Measurements from ENCODE around the gene SLC1A6. TPM values are rescaled to one million over a fixed set of nuclear protein-coding genes. Genes with fewer than 3 reads are reported as not detected.

SLC1A6 gene
- total and polyA plus RNA-seq, 2 of the 4 experiments (the other 2 are of a cell fraction), result not detected

DNA sequence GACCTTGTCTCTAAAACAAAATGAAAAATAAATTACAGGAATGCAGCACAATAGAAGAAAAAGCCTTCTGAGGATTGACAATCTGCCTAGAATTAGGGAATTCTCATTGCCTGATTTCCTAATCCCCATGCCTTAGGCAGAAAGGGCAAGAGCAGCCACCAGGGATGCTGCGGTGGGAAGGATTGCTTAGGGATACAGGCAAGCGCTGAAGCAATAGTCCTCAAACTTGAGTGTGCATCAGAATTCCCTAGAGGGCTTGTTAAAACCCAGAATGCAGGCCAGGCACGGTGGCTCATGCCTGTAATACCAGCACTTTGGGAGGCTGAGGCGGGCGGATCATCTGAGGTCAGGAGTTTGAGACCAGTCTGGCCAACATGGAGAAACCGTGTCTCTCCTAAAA lies 39.4 kb downstream of the SLC1A6 start:
- H3K23ac ChIP-seq (ENCODE audit: low read depth, low read length), result no peak overlapping the region
- H3K56ac ChIP-seq (ENCODE audit: extremely low read depth, insufficient read depth, low read length), result no peak overlapping the region
- TF ChIP-seq BHLHE40 (IDR thresholded peaks at IDR 0.05; ENCODE audit: low read depth, low read length) (no peak), RCOR1 (IDR thresholded peaks at IDR 0.05; ENCODE audit: insufficient replicate concordance, low read length) (no peak), FOS (IDR thresholded peaks at IDR 0.05; ENCODE audit: low read depth, low read length) (no peak), POLR2A (IDR thresholded peaks at IDR 0.05; ENCODE audit: low read depth, low read length) (no peak), RFX5 (IDR thresholded peaks at IDR 0.05; ENCODE audit: low read depth, low read length) (no peak), CTCF (conservative IDR thresholded peaks at IDR 0.05; ENCODE audit: low read depth, low read length) (no peak), CEBPB (IDR thresholded peaks at IDR 0.05; ENCODE audit: low read depth, low read length) (no peak), RAD21 (IDR thresholded peaks at IDR 0.05; ENCODE audit: low read length) (no peak), MAZ (IDR thresholded peaks at IDR 0.05; ENCODE audit: borderline replicate concordance, low read depth, low read length) (no peak), MAFK (IDR thresholded peaks at IDR 0.05; ENCODE audit: low read depth, low read length) (no peak), NFE2L2 (IDR thresholded peaks at IDR 0.05; ENCODE audit: low read depth, low read length) (no peak), SMC3 (IDR thresholded peaks at IDR 0.05; ENCODE audit: low read depth, low read length) (no peak), CHD1 (IDR thresholded peaks at IDR 0.05; ENCODE audit: low read depth, low read length) (no peak), MXI1 (IDR thresholded peaks at IDR 0.05; ENCODE audit: borderline replicate concordance, low read depth, low read length) (no peak)
- TF ChIP-seq, protein P1, sequence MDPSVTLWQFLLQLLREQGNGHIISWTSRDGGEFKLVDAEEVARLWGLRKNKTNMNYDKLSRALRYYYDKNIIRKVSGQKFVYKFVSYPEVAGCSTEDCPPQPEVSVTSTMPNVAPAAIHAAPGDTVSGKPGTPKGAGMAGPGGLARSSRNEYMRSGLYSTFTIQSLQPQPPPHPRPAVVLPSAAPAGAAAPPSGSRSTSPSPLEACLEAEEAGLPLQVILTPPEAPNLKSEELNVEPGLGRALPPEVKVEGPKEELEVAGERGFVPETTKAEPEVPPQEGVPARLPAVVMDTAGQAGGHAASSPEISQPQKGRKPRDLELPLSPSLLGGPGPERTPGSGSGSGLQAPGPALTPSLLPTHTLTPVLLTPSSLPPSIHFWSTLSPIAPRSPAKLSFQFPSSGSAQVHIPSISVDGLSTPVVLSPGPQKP (IDR thresholded peaks at IDR 0.05; ENCODE audit: borderline replicate concordance, low read depth, low read length), result no peak
- TF ChIP-seq, protein P2, sequence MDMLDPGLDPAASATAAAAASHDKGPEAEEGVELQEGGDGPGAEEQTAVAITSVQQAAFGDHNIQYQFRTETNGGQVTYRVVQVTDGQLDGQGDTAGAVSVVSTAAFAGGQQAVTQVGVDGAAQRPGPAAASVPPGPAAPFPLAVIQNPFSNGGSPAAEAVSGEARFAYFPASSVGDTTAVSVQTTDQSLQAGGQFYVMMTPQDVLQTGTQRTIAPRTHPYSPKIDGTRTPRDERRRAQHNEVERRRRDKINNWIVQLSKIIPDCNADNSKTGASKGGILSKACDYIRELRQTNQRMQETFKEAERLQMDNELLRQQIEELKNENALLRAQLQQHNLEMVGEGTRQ (IDR thresholded peaks at IDR 0.05; ENCODE audit: low read depth, low read length), result no peak
- H2AFZ ChIP-seq (replicated peaks; ENCODE audit: low read length, poor library complexity), result no peak overlapping the region
- CTCF ChIA-PET, result no interaction called here
- no peak overlapping the region for H2BK5ac ChIP-seq (ENCODE audit: low read depth, low read length, poor library complexity, severe bottlenecking)
- H4K91ac ChIP-seq (ENCODE audit: insufficient read depth, low read depth, low read length), result no peak overlapping the region
- no peaks in the 10 kb centered on the region for H3K9me1 ChIP-seq (ENCODE audit: insufficient read depth, low read length)
- no peaks in the 10 kb centered on the region for H4K20me1 ChIP-seq (ENCODE audit: insufficient read depth, low read length)
- H3K9ac ChIP-seq (ENCODE audit: low read depth, low read length), result no peak overlapping the region
- no peaks in the 10 kb centered on the region for H3K79me1 ChIP-seq (ENCODE audit: low read depth in 1 of 2, low read length in 2 of 2)
- H2AK9ac ChIP-seq (replicated peaks; ENCODE audit: low read depth, low read length, poor library complexity), result no peak overlapping the region
- intact Hi-C loops (cut with micrococcal nuclease) (no loop called here), dilution Hi-C loops (cut with HindIII; ENCODE audit: low sequenced_read_pairs, unreplicated experiment) (no loop called here), in situ Hi-C loops (cut with MboI; ENCODE audit: low sequenced_read_pairs) (no loop called here)
- H4K5ac ChIP-seq (ENCODE audit: low read depth, low read length), result no peak overlapping the region
- no peak overlapping the region for H3K27ac ChIP-seq (ENCODE audit: insufficient read depth, low read length)
- no peak for ATAC-seq (ENCODE audit: low read depth)
- no peaks in the 10 kb centered on the region for H3K27me3 ChIP-seq (ENCODE audit: control insufficient read depth, insufficient read depth, low read length)
- H3K14ac ChIP-seq (replicated peaks; ENCODE audit: low read depth, low read length), result no peak overlapping the region
- WGBS, 2 experiments (ENCODE audit: extremely low coverage in 2 of 2, insufficient read length in 1 of 2), result 57% methylated on average over 2 of the region's 6 CpGs; no CpG with 5 or more reads in 1 of the 2 experiments
- POLR2A ChIA-PET (ENCODE audit: unreplicated experiment), result no interaction called here
- no peak overlapping the region for H2BK120ac ChIP-seq (ENCODE audit: low read depth, low read length)
- no peaks in the 10 kb centered on the region for H3K36me3 ChIP-seq (ENCODE audit: control insufficient read depth, insufficient read depth, low read length)
- no peak for DNase-seq
- H4K8ac ChIP-seq (ENCODE audit: low read depth in 2 of 2, low read length in 2 of 2), result no peak overlapping the region
- H2AK5ac ChIP-seq (ENCODE audit: low read depth, low read length), result no peak overlapping the region
- H3K9me3 ChIP-seq (ENCODE audit: control insufficient read depth, insufficient read depth, low read length), result peaks cover 9% of the 10 kb centered on the region; the same call in 1 of the 2 replicates
- no peak overlapping the region for H2BK20ac ChIP-seq (ENCODE audit: low read depth, low read length)
- H2BK15ac ChIP-seq (ENCODE audit: low read depth, low read length), result no peak overlapping the region
- no peak overlapping the region for H3K4me3 ChIP-seq (ENCODE audit: insufficient read depth, low read depth, low read length)
- no peaks in the 10 kb centered on the region for H3K4me1 ChIP-seq (ENCODE audit: control insufficient read depth, insufficient read depth, low read length)
- BruUV-seq (replicated peaks), result no TSS peak
- no peak overlapping the region for H3K4ac ChIP-seq (ENCODE audit: low read depth, low read length)
- no peak overlapping the region for H3K4me2 ChIP-seq (ENCODE audit: low read depth, low read length)
- no peak overlapping the region for H3K18ac ChIP-seq (ENCODE audit: low read depth, low read length)
